Activated CD4-positive, alpha-beta T cell treated with anti-CD3 and anti-CD28 coated beads, Interleukin-2, amount 50 U/mL, for 1 hour (primary cell): ENCODE results near the gene ACSL1.
A peak's percentile ranks its signal among the peaks of the same experiment; 100 is the strongest.
"Not testable (repeated sequence)": the region's sequence is repeated elsewhere in the genome, so short reads cannot be mapped to it uniquely, and the experiment has no call there.

Experiments used
- DNase-seq: peaks from one replicate; pipeline ENCODE4 v3.0.0-alpha.2; 2020

The ACSL1 gene

DNA sequence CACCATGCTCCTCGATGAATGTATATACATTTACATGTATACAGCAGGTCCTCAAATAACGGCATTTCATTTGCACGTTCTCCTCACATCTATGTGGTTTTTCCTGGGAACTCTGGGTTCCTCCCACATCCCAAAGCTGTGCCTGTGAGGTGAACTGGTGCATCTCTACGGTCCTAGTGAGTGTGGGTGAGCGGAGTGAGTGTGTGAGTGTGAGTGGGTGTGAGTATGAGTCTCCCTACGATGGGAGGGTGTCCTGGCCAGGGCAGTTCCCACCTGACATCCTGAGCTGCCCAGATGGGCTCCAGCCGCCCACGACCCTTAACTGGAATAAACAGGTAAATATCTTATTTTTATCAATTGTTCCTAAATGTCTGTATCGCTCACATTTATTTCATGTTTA lies 40.0 kb downstream of the ACSL1 start:
- DNase-seq: no peak

- DNase-seq: no peak
Observed at GRCh38 chr4:184784628-184785257, 41.0 kb downstream of the ACSL1 start.

- no peak for DNase-seq
Observed at GRCh38 chr4:184782731-184783373, 42.9 kb downstream of the ACSL1 start.

DNA sequence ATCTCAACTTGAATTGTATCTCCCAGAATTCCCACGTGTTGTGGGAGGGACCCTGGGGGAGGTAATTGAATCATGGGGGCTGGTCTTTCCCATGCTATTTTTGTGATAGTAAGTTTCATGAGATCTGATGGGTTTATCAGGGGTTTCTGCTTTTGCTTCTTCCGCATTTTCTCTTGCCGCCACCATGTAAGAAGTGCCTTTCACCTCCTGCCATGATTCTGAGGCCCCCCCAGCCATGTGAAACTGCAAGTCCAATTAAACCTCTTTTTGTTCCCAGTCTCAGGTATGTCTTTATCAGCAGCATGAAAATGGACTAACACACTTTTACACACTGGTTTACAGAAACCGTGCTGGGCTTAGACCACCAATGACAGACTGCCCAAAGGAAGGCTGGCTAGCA lies 46.6 kb downstream of the ACSL1 start:
- not testable (repeated sequence) for DNase-seq

GRCh38 chr4:184778325-184778724 lies 47.4 kb downstream of the ACSL1 start:
- no peak for DNase-seq

DNA sequence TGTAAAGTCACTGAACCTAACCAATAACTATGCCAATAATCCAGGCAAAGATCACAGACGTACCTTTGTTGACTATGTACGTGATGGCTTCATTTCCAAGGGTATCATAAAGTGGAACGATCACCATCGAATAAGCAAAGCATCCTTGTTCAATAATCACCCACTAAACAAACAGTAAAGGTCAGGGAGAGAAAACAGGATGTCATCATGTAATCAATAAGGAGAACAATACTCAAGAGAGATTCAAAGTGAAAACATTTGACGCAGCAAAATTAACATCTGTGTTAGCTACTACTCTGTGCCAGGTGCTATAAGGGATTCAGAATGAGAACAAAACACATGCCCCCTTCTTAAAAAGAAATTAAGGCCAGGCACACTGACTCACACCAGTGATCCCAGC lies 48.9 kb downstream of the ACSL1 start:
- DNase-seq: no peak

DNA sequence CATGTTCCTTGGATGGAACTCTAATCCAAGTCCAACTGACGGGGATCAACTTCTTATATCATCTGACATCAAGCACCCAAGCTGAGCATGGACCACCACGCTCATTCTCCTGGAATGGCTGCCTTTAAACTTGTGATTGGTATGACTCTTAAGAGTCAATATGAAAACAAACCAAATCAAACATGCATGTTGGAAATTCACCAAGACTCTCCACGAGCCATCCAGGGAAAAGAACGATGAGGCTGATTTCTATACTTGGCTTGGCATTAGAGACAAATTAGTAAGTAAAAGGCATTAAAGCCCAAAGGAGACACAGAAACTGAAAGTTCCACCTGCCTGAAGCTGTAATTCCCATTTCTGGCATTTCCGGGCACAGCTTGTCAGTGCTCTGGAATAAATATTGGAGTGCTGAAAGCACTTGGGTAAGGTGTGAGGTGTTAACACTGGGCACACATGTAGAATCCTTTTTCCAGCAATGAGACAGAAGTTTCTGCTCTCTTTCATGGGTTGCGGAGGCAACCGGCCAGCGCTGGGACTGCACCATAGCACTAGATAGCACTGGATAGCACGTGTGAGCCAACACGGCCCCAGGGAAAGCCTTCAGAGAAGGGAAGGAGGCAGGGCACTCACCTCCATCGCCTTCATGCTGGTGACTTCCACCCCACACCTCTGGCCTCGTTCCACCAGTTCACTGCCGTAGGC lies 49.8 kb downstream of the ACSL1 start:
- no peak for DNase-seq

DNA sequence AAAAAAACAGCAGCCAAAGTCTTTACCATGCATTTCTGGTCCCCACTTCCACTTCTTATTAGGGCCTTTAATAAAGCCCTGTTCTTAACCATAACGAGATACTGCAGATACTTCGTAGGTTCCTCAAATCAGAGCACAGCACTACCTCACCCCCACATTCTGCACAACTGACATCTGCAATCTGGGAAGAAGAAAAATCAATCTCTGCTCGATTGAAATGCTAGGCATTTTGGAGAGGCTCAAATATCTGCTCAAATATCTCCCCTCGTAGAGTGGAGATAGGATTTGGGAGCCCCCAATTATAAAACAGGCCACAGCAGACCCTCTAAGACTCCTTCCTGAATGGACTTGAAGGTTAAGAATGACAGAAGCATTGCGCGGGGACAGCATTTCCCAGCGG lies 51.6 kb downstream of the ACSL1 start:
- no peak for DNase-seq

- DNase-seq: no peak
Observed at GRCh38 chr4:184771416-184771815, 54.4 kb downstream of the ACSL1 start.

DNA sequence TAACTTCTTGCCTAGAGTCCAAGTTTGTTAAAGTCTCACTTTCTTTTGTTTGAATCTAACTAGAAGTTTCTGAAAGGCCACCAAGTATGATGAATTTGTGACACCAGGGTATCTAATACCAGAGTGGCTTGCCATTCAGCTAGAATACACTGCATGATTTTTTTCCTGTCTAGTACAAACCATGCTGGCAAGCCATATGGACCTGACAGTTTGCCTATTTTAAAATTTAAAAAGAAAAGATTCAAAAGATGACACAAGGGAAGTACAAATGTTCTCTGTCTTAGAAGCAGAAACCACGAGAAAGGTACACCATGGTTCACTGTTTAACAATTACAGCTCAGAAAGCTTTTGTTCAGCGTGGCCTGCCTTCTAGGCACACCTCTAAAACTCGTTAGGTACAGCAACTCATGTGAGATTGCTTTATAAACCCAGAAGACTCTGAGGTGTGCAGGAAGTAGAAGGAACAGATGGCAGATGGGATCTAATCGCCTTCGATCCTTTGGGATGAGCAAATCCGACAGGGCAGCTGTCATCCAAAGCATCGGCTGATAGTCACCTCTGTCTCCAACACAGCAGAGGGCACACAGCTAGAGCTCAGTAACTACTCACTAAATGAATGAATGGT lies 56.5 kb downstream of the ACSL1 start:
- no peak for DNase-seq

DNA sequence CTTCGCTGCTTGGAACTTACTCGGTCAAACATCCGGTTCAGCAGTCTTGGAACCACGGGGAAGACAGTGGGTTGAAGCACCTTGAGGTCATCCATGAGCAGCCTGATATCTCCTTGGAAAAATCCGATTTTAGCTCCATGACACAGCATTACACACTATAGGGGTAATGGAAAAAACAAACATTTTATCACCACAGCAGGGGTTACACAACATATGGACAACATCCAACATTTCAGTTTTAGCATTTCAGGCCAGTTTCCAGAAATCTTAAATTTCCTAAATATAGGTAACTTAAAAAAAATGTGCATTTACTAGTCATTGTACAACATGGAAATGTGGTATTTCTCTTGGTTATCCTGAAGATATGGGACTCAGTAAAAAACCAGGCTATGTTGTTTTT lies 57.5 kb downstream of the ACSL1 start:
- DNase-seq: no peak

- DNase-seq: no peak
Observed at GRCh38 chr4:184766446-184766845, 59.3 kb downstream of the ACSL1 start.

DNA sequence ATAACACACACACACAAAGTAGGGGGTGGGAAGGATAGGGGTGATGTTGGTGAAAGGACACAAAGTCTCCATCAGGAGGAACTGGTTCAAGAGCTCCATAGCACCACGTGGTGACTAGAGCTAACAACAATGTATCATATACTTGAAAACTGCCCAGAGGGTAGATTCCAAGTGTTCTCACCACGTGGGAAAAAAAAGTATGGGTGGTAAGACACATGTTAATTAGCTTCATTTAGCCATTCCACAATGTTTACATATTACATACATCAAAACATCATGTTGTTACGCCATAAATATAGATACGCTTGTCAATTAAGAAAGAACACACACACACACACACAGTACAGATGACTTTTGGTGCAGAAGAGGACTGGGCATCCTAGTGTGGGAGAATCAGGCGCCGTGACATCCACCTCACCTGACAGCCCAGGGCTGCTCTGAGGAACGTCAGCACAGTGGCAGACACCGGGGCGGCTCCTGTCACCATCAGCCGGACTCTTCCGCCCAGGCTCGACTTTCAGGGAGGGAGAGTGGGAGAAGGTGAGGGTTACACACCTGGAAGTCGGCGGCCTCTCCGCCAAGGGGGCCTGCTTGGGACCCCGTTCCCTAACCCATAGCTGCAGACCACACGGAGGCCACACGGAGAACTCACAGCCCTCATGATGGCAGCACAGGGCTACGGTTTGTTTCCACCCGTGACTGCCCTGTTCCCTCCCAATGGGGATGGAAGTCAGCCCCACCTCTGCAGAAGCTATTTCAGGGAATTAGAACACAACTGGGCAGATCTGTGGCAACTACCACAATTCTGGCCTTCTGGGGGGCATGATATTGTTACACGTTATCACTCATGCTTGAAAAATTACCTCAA lies 60.1 kb downstream of the ACSL1 start:
- no peak for DNase-seq

- no peak for DNase-seq
Observed at GRCh38 chr4:184764601-184765000, 61.2 kb downstream of the ACSL1 start.

DNA sequence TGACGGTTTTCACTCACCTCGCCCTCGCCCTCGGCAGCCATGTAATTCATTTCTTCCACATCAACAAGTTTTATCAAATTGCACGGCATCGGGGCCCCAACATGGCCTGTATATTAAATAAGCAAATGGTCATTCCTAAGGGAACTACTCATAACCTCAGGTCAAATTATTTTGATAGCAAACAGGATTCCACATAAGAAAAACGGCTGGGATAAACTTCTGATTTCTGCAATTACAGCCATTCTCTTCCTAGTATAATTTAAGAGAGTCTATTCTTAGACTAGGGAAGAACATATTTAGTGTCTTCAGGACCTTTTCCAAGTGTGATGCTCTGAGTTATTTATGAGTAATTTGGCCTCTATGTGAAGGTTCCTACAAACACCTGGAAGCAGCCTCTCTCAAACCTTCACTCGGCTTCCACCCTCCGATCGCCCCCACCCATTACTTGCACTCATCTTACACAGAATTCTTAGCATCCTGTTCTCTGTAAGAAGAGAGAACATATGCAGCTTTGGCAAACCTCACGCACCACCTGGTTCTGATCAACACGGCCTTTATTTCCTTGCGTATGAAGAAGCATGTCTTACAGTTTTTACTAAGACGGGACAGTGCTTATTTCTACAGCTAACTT lies 62.5 kb downstream of the ACSL1 start:
- no peak for DNase-seq

GRCh38 chr4:184762100-184762499 lies 63.7 kb downstream of the ACSL1 start:
- peak; percentile 10 for DNase-seq

- DNase-seq: no peak
Observed at GRCh38 chr4:184760681-184761080, 65.1 kb downstream of the ACSL1 start.

DNA sequence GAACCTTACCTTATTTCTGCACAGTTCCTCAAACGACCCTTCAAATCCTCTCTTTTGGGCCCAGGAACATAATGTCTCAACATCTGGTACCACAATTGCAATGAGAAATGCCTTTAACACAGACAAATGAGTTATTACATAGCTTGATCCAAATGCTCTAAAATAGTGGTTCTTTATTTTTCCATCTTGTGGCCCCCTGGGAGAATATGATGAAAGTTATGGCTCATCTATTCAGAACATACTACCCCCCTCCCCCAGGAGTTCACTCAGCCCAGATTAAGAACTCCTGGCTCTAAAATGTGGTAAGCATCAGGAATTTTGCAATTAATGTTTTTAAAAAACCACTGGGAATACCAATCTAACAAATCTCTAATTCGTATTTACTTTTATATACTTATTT lies 68.0 kb downstream of the ACSL1 start:
- DNase-seq: no peak

DNA sequence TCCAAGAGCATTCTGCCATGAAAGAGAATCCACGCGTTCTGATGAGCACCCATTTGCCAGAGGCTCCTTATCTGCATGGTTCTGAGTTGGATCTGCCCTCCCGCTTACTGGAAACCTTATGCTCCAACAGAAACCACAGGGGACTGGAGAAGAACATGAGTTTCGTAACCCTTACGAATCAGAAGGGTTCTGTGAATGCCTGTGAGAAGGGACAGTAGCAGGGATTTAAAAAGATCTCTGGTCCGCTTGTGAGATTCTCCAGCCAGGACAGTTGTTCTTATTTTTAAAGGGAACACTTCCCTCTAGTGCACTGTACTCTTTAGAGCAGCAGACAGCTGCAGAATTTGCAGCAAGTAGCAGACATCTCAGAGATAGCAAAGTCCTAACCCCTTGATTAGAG lies 69.4 kb downstream of the ACSL1 start:
- no peak for DNase-seq

DNA sequence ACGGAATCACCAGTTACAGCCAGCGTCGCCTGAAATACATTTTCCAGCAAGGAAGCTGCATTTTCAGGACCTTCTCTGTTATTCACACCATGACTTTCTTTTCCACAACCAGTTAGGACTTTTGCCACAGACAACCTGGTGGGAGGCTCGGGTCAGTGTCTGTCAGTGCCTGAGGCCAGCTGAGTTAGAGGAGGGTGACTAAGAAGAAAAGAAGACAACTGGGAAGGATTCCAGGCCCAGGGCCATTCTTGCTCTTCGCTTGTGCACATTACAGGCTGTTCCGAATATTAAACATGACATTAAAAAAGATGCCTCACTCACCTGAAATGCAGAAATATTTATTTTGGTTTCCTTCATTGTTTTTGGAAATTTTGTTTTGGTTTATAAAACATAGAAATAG lies 70.5 kb downstream of the ACSL1 start:
- DNase-seq: no peak

- no peak for DNase-seq
Observed at GRCh38 chr4:184752496-184753275, 73.1 kb downstream of the ACSL1 start.

GRCh38 chr4:184751585-184751956 lies 74.2 kb downstream of the ACSL1 start:
- DNase-seq: no peak
